Endodermal cell (in vitro differentiated cells): Measurements from ENCODE around the gene ROBO1. TPM values are rescaled to one million over a fixed set of nuclear protein-coding genes. Genes with fewer than 3 reads are reported as not detected.

ENCODE experiments used
- DNase-seq: peaks from one replicate; pipeline ENCODE4 v3.0.0-alpha.2; 2017
- H3K27ac ChIP-seq: 2 replicates; pipeline ENCODE4 v1.5.1; 2013; ENCODE audit warnings: mild to moderate bottlenecking, low read depth, low read length, moderate library complexity
- H3K27me3 ChIP-seq: 2 replicates; pipeline ENCODE4 v1.6.1; 2013; ENCODE audit warnings: mild to moderate bottlenecking, low read length, moderate library complexity; ENCODE audit not compliant: insufficient read depth, control insufficient read depth, poor library complexity, severe bottlenecking
- H3K36me3 ChIP-seq: 2 replicates; pipeline ENCODE4 v1.7.0; 2013; ENCODE audit warnings: mild to moderate bottlenecking, low read length, moderate library complexity; ENCODE audit not compliant: control insufficient read depth, insufficient read depth
- H3K4me1 ChIP-seq: one replicate; pipeline ENCODE4 v1.7.0; 2013; ENCODE audit warnings: low read length; ENCODE audit not compliant: control insufficient read depth, insufficient read depth
- H3K4me3 ChIP-seq: 2 replicates; pipeline ENCODE4 v1.5.1; 2013; ENCODE audit warnings: mild to moderate bottlenecking, low read length, moderate library complexity
- H3K9ac ChIP-seq: 2 replicates; pipeline ENCODE4 v1.6.1; 2013; ENCODE audit warnings: mild to moderate bottlenecking, low read length, moderate library complexity; ENCODE audit not compliant: poor library complexity, severe bottlenecking; ENCODE audit errors: extremely low read depth
- H3K9me3 ChIP-seq: 2 replicates; pipeline ENCODE4 v1.6.1; 2013; ENCODE audit warnings: mild to moderate bottlenecking, low read length, moderate library complexity; ENCODE audit not compliant: control insufficient read depth
- H3K27ac Mint-ChIP-seq: 2 replicates; pipeline ENCODE4 v1.8.0; 2020; ENCODE audit warnings: mixed read lengths
- H3K27me3 Mint-ChIP-seq: 2 replicates; pipeline ENCODE4 v1.8.0; 2021; ENCODE audit warnings: mild to moderate bottlenecking, mixed read lengths; ENCODE audit not compliant: insufficient read depth
- H3K36me3 Mint-ChIP-seq: 2 replicates; pipeline ENCODE4 v1.8.0; 2020; ENCODE audit warnings: low read depth, mixed read lengths
- H3K4me1 Mint-ChIP-seq: 2 replicates; pipeline ENCODE4 v1.8.0; 2020; ENCODE audit warnings: mixed read lengths
- H3K4me3 Mint-ChIP-seq: 2 replicates; pipeline ENCODE4 v1.8.0; 2020; ENCODE audit warnings: mild to moderate bottlenecking, moderate library complexity, mixed read lengths
- H3K9me3 Mint-ChIP-seq: 2 replicates; pipeline ENCODE4 v1.8.0; 2020; ENCODE audit warnings: mild to moderate bottlenecking, mixed read lengths
- CTCF ChIP-seq: fragments of 200-600 bp; sonication (generic); conservative IDR thresholded peaks from 2 replicates; pipeline ENCODE4 v1.5.0; 2021; ENCODE audit warnings: antibody characterized with exemption, mild to moderate bottlenecking
- WGBS, 2 experiments: methylation state at CpG; one replicate each; pipeline versions ENCODE4 v1.1.5 to v1.1.7; 2013; ENCODE audit warnings: missing lambda C conversion rate in 2 of 2, mixed read lengths in 1 of 2; ENCODE audit not compliant: insufficient coverage in 1 of 2, insufficient read length in 1 of 2; 5-methylcytosine and 5-hydroxymethylcytosine counted together
- total RNA-seq, 2 donors: library from RNA; stranded (reverse); fragmentation: NEBNext Ultra II Directional in 1 of 2; extraction: Animal tissue kit (Norgen Biotek cat#: 25700) in 1 of 2; gene quantifications; 2 replicates in 1 of 2; 3 replicates in 1 of 2; pipeline ENCODE4 v1.2.1, GENCODE V29; 2021

ROBO1 gene
- total RNA-seq, 2 donors from 2014 or later = 74.8 to 75.9 TPM

GRCh38 chr3:78863306-78864203 is 904.2 kb downstream of the ROBO1 start:
- no peak for TF ChIP-seq CTCF
- Mint-ChIP-seq H3K4me3 (no peak overlapping the region), H3K4me1 (peaks cover 20% of the 10 kb centered on the region), H3K36me3 (no peaks in the 10 kb centered on the region), H3K9me3 (no peaks in the 10 kb centered on the region), H3K27ac (peak overlapping the region; percentile 2), H3K27me3 (no peaks in the 10 kb centered on the region)
- H3K4me1 ChIP-seq = no peaks in the 10 kb centered on the region
- H3K27me3 ChIP-seq = no peaks in the 10 kb centered on the region
- H3K9me3 ChIP-seq = no peaks in the 10 kb centered on the region
- WGBS, 2 experiments = 61 to 73% methylated on average over 3 to 5 of the region's 5 CpGs
- no peak overlapping the region for H3K27ac ChIP-seq
- H3K4me3 ChIP-seq = no peak overlapping the region
- peak; percentile 80 for DNase-seq
- H3K9ac ChIP-seq = no peak overlapping the region
- H3K36me3 ChIP-seq = no peaks in the 10 kb centered on the region

GRCh38 chr3:78861156-78861555 is 906.6 kb downstream of the ROBO1 start:
- Histone ChIP-seq H3K36me3 (no peaks in the 10 kb centered on the region), H3K27ac (no peak overlapping the region), H3K4me1 (no peaks in the 10 kb centered on the region), H3K9ac (no peak overlapping the region), H3K27me3 (no peaks in the 10 kb centered on the region), H3K9me3 (no peaks in the 10 kb centered on the region), H3K4me3 (no peak overlapping the region)
- Mint-ChIP-seq H3K36me3 (no peaks in the 10 kb centered on the region), H3K4me1 (peaks cover 18% of the 10 kb centered on the region), H3K9me3 (no peaks in the 10 kb centered on the region), H3K4me3 (no peak overlapping the region), H3K27ac (no peak overlapping the region), H3K27me3 (no peaks in the 10 kb centered on the region)
- no peak for DNase-seq
- WGBS, 2 experiments = 88 to 91% methylated on average over 4 of the region's 4 CpGs
- no peak for TF ChIP-seq CTCF

- no peak for DNase-seq
- 94% methylated on average over 2 to 4 of the region's 4 CpGs for WGBS, 2 experiments
- Histone ChIP-seq H3K4me3 (no peak overlapping the region), H3K27me3 (no peaks in the 10 kb centered on the region), H3K4me1 (no peaks in the 10 kb centered on the region), H3K9ac (no peak overlapping the region), H3K36me3 (no peaks in the 10 kb centered on the region), H3K9me3 (no peaks in the 10 kb centered on the region), H3K27ac (no peak overlapping the region)
- H3K4me3 Mint-ChIP-seq = no peak overlapping the region
- TF ChIP-seq CTCF = no peak
- H3K36me3 Mint-ChIP-seq = no peaks in the 10 kb centered on the region
- peaks cover 23% of the 10 kb centered on the region for H3K4me1 Mint-ChIP-seq
- H3K27ac Mint-ChIP-seq = no peak overlapping the region
- H3K9me3 Mint-ChIP-seq = no peaks in the 10 kb centered on the region
- no peaks in the 10 kb centered on the region for H3K27me3 Mint-ChIP-seq
Measured at GRCh38 chr3:78860567-78860966, 907.2 kb downstream of the ROBO1 start.
